ENCODE measurements around the gene HGS. TPM values are rescaled to one million over a fixed set of nuclear protein-coding genes. Genes with fewer than 3 reads are reported as not detected.

HGS gene
- total and polyA plus RNA-seq, 2 donors (not counting 3 experiments of a cell fraction or from before 2014, with no cell fraction given): 166 to 191 TPM

DNA sequence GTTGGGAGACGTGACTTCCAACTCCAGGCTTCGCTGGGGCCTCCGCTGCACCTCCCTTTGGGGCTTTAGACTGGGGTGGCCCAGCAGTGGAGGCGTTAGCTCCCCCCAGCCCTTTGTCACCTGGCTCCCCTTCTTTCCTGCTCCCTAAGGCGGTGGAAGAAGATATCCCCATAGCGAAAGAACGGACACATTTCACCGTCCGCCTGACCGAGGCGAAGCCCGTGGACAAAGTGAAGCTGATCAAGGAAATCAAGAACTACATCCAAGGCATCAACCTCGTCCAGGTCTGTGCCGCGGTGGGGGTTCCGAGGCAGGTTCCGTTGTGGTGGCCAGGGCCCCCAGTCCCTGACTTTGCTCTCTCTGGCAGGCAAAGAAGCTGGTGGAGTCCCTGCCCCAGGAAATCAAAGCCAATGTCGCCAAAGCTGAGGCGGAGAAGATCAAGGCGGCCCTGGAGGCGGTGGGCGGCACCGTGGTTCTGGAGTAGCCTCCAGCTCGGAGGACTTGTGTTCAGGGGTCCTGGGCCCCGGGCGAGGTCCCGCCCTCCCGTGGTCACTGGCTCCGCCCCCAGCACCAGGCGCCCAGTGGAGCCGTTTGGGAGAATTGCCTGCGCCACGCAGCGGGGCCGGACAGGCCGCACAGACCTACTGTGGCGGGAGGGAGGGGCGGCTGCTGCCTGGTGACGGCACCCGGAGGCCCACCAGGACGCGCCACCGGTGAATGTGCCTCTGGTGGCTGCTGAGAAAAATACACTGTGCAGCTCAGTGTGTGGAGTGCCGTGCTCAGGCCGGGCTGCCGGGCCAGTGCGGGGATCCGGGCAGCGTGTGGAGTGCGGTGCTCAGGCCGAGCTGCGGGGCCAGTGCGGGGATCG, 23.2 kb downstream of the HGS start:
- H3K9ac ChIP-seq (replicated peaks; ENCODE audit: extremely low read depth, insufficient read depth, low read length): no peak overlapping the region
- no peak overlapping the region for H2AFZ ChIP-seq (ENCODE audit: low read depth, low read length)
- dilution Hi-C loops (cut with MboI; ENCODE audit: extremely low pct_ligation_motif_present, low sequenced_read_pairs): no loop called here
- H4K20me1 ChIP-seq (replicated peaks; ENCODE audit: control insufficient read depth, extremely low read depth, insufficient read depth, low read length): no peaks in the 10 kb centered on the region
- peaks cover 3 to 15% of the 10 kb centered on the region in 2 experiments for H3K36me3 ChIP-seq (ENCODE audit: control insufficient read depth in 2 of 2, extremely low read depth in 1 of 2, insufficient read depth in 2 of 2, low read length in 2 of 2)
- TF ChIP-seq, protein P1, sequence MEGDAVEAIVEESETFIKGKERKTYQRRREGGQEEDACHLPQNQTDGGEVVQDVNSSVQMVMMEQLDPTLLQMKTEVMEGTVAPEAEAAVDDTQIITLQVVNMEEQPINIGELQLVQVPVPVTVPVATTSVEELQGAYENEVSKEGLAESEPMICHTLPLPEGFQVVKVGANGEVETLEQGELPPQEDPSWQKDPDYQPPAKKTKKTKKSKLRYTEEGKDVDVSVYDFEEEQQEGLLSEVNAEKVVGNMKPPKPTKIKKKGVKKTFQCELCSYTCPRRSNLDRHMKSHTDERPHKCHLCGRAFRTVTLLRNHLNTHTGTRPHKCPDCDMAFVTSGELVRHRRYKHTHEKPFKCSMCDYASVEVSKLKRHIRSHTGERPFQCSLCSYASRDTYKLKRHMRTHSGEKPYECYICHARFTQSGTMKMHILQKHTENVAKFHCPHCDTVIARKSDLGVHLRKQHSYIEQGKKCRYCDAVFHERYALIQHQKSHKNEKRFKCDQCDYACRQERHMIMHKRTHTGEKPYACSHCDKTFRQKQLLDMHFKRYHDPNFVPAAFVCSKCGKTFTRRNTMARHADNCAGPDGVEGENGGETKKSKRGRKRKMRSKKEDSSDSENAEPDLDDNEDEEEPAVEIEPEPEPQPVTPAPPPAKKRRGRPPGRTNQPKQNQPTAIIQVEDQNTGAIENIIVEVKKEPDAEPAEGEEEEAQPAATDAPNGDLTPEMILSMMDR (IDR thresholded peaks at IDR 0.05; ENCODE audit: extremely low read depth in 1 of 2, insufficient read depth in 1 of 2, low read depth in 1 of 2, low read length in 2 of 2): no peak
- TF ChIP-seq POLR2AphosphoS5 (IDR thresholded peaks at IDR 0.05; ENCODE audit: insufficient read depth, low read depth, low read length) (no peak), EZH2 (IDR thresholded peaks at IDR 0.05; ENCODE audit: borderline replicate concordance, low read depth, low read length, severe bottlenecking) (no peak), GATA2 (IDR thresholded peaks at IDR 0.05; ENCODE audit: insufficient read depth, insufficient read length, low read depth, low read length) (no peak), MYC (IDR thresholded peaks at IDR 0.05; ENCODE audit: low read depth, low read length) (no peak), FOS (IDR thresholded peaks at IDR 0.05; ENCODE audit: borderline replicate concordance, insufficient read depth, low read length) (no peak)
- TF ChIP-seq, protein P2, sequence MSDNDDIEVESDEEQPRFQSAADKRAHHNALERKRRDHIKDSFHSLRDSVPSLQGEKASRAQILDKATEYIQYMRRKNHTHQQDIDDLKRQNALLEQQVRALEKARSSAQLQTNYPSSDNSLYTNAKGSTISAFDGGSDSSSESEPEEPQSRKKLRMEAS (IDR thresholded peaks at IDR 0.05; ENCODE audit: insufficient read depth, insufficient read length): no peak
- ChIA-PET CTCF (no interaction called here), POLR2A (no interaction called here)
- intact Hi-C loops (cut with micrococcal nuclease): no loop called here
- no peak overlapping the region for H3K4me2 ChIP-seq (ENCODE audit: insufficient read depth, low read length)
- no peaks in the 10 kb centered on the region for H3K9me1 ChIP-seq (replicated peaks; ENCODE audit: control insufficient read depth, extremely low read depth, insufficient read depth, low read length)
- BruUV-seq (replicated peaks): no TSS peak
- no peaks in the 10 kb centered on the region for H3K27me3 ChIP-seq (ENCODE audit: control insufficient read depth in 2 of 2, insufficient read depth in 2 of 2, low read length in 2 of 2)
- H3K27ac ChIP-seq (ENCODE audit: insufficient read depth, low read depth, low read length): no peak overlapping the region
- H3K79me2 ChIP-seq (ENCODE audit: control insufficient read depth, insufficient read depth, low read length): peaks cover 22% of the 10 kb centered on the region
- no peak for FAIRE-seq
- no peaks in the 10 kb centered on the region for H3K9me3 ChIP-seq (replicated peaks; ENCODE audit: control insufficient read depth, insufficient read depth, low read length)
- H3K4me1 ChIP-seq (ENCODE audit: control insufficient read depth, extremely low read depth, insufficient read depth, low read length): peaks cover 26% of the 10 kb centered on the region
- DNase-seq (ENCODE audit: low read depth, low spot score): no peak
- H3K4me3 ChIP-seq (replicated peaks in 1 of 3; ENCODE audit: insufficient read depth in 1 of 3, low read depth in 1 of 3, low read length in 3 of 3): no peak overlapping the region

Measured in endothelial cell of umbilical vein (primary cell).